Neural cell (in vitro differentiated cells): Measurements from ENCODE around the gene SDK1. TPM values are rescaled to one million over a fixed set of nuclear protein-coding genes. Genes with fewer than 3 reads are reported as not detected.

ENCODE experiments used
- H2AFZ ChIP-seq: fragments of 200-600, 300-800 bp; sonication (generic), shearing (Covaris generic); 2 replicates; pipeline ENCODE4 v1.6.0; 2014; ENCODE audit warnings: low read depth, mild to moderate bottlenecking, antibody characterized with exemption, low read length, moderate library complexity
- H3F3A ChIP-seq: fragments of 200-600 bp; shearing (Covaris generic); 2 replicates; pipeline ENCODE4 v1.6.1; 2016; ENCODE audit warnings: mild to moderate bottlenecking, moderate library complexity, mixed read lengths, antibody characterized with exemption, low read length; ENCODE audit not compliant: insufficient read depth, poor library complexity, severe bottlenecking
- H3K27ac ChIP-seq: fragments of 200-600, 300-800 bp; sonication (generic), shearing (Covaris generic); 2 replicates; pipeline ENCODE4 v1.5.1; 2014; ENCODE audit warnings: mild to moderate bottlenecking, low read length, moderate library complexity
- H3K27me3 ChIP-seq: fragments of 300-800, 200-600 bp; sonication (generic), shearing (Covaris generic); 2 replicates; pipeline ENCODE4 v1.6.0; 2014; ENCODE audit warnings: mild to moderate bottlenecking, low read depth, low read length, moderate library complexity; ENCODE audit not compliant: insufficient read depth
- H3K36me3 ChIP-seq: fragments of 300-800, 200-600 bp; sonication (generic), shearing (Covaris generic); 2 replicates; pipeline ENCODE4 v1.5.1; 2014; ENCODE audit warnings: mild to moderate bottlenecking, antibody characterized with exemption, low read length, moderate library complexity; ENCODE audit not compliant: insufficient read depth
- H3K4me2 ChIP-seq: fragments of 300-800, 200-600 bp; sonication (generic), shearing (Covaris generic); 2 replicates; pipeline ENCODE4 v1.6.0; 2014; ENCODE audit warnings: mild to moderate bottlenecking, low read length
- H3K4me3 ChIP-seq: fragments of 300-800, 200-600 bp; sonication (generic), shearing (Covaris generic); 2 replicates; pipeline ENCODE4 v1.5.1; 2014; ENCODE audit warnings: mild to moderate bottlenecking, low read length, moderate library complexity
- H3K79me2 ChIP-seq: fragments of 200-600 bp; shearing (Covaris generic); replicated peaks from 2 replicates; pipeline ENCODE4 v1.6.0; 2014; ENCODE audit warnings: mild to moderate bottlenecking, low read length, moderate library complexity; ENCODE audit not compliant: insufficient read depth
- H3K9ac ChIP-seq: fragments of 300-800, 200-600 bp; sonication (generic), shearing (Covaris generic); 2 replicates; pipeline ENCODE4 v1.6.1; 2016; ENCODE audit warnings: mild to moderate bottlenecking, low read length, mixed read lengths
- H3K9me2 ChIP-seq: fragments of 200-600 bp; shearing (Covaris generic); 2 replicates; pipeline ENCODE4 v1.6.1; 2016; ENCODE audit warnings: mild to moderate bottlenecking, low read length, mixed read lengths; ENCODE audit not compliant: insufficient read depth
- H3K9me3 ChIP-seq: fragments of 200-600, 300-800 bp; sonication (generic), shearing (Covaris generic); 2 replicates; pipeline ENCODE4 v1.6.1; 2016; ENCODE audit warnings: mild to moderate bottlenecking, mixed run types, low read length, moderate library complexity, mixed read lengths
- H4K20me1 ChIP-seq: fragments of 200-600 bp; shearing (Covaris generic); 2 replicates; pipeline ENCODE4 v1.6.1; 2016; ENCODE audit warnings: mild to moderate bottlenecking, mixed run types; ENCODE audit not compliant: insufficient read depth
- CTCF ChIP-seq: fragments of 450-650 bp; IDR thresholded peaks from 2 replicates; pipeline ENCODE4 v1.5.1; 2014; ENCODE audit warnings: antibody characterized with exemption, mild to moderate bottlenecking, moderate library complexity; ENCODE audit not compliant: poor library complexity, severe bottlenecking
- EP300 ChIP-seq: fragments of 450-650 bp; conservative IDR thresholded peaks from 2 replicates; pipeline ENCODE4 v1.6.1; 2014; ENCODE audit warnings: antibody characterized with exemption, mild to moderate bottlenecking, moderate library complexity; ENCODE audit not compliant: poor library complexity, severe bottlenecking
- EZH2 ChIP-seq: fragments of 200-600, 300-800 bp; shearing (Covaris generic), sonication (generic); IDR thresholded peaks from 2 replicates; pipeline ENCODE4 v1.6.1; 2014; ENCODE audit warnings: antibody characterized with exemption, low read length, borderline replicate concordance, mild to moderate bottlenecking; ENCODE audit not compliant: insufficient read depth, poor library complexity, severe bottlenecking
- MXI1 ChIP-seq: fragments of 450-650 bp; conservative IDR thresholded peaks from 2 replicates; pipeline ENCODE4 v1.6.1; 2014; ENCODE audit warnings: antibody characterized with exemption, mild to moderate bottlenecking; ENCODE audit not compliant: poor library complexity, severe bottlenecking
- POLR2AphosphoS5 ChIP-seq: IDR thresholded peaks from 2 replicates; pipeline ENCODE4 v1.6.1; 2012
- RAD21 ChIP-seq: fragments of 450-650 bp; conservative IDR thresholded peaks from 2 replicates; pipeline ENCODE4 v1.6.1; 2014; ENCODE audit warnings: antibody characterized with exemption, mild to moderate bottlenecking, moderate library complexity
- REST ChIP-seq: IDR thresholded peaks from 2 replicates; pipeline ENCODE4 v1.6.1; 2012; ENCODE audit warnings: borderline replicate concordance
- SMC3 ChIP-seq: fragments of 450-650 bp; conservative IDR thresholded peaks from 2 replicates; pipeline ENCODE4 v1.6.1; 2014; ENCODE audit warnings: antibody characterized with exemption, mild to moderate bottlenecking, moderate library complexity; ENCODE audit not compliant: poor library complexity
- TAF1 ChIP-seq: IDR thresholded peaks from 2 replicates; pipeline ENCODE4 v1.6.1; 2012; ENCODE audit warnings: low read depth
- polyA plus RNA-seq: library from polyadenylated mRNA; depleted of rRNA; stranded (reverse); fragments of >200 nt; gene quantifications from 2 replicates; pipeline ENCODE4 v1.2.3, GENCODE V29; 2014

SDK1 gene
- polyA plus RNA-seq, 1 donor from 2014 or later: 2.7 TPM

GRCh38 chr7:3367261-3367660 is 66.2 kb downstream of the SDK1 start:
- Histone ChIP-seq H3F3A (no peaks in the 10 kb centered on the region), H2AFZ (no peak overlapping the region), H3K27me3 (no peaks in the 10 kb centered on the region), H3K9ac (no peak overlapping the region), H3K4me3 (no peak overlapping the region), H3K9me3 (no peaks in the 10 kb centered on the region), H3K4me2 (no peak overlapping the region), H3K36me3 (no peaks in the 10 kb centered on the region), H3K27ac (no peak overlapping the region), H4K20me1 (no peaks in the 10 kb centered on the region), H3K79me2 (no peaks in the 10 kb centered on the region), H3K9me2 (no peaks in the 10 kb centered on the region)
- TF ChIP-seq EP300: no peak
- TF ChIP-seq REST: no peak
- no peak for TF ChIP-seq RAD21
- no peak for TF ChIP-seq POLR2AphosphoS5
- TF ChIP-seq EZH2: no peak
- no peak for TF ChIP-seq MXI1
- TF ChIP-seq CTCF: no peak
- TF ChIP-seq SMC3: no peak
- TF ChIP-seq TAF1: no peak

GRCh38 chr7:3370068-3370830 is 69.2 kb downstream of the SDK1 start:
- H4K20me1 ChIP-seq: no peaks in the 10 kb centered on the region
- no peak overlapping the region for H3K4me3 ChIP-seq
- H3K9ac ChIP-seq: no peak overlapping the region
- H2AFZ ChIP-seq: no peak overlapping the region
- H3K79me2 ChIP-seq: no peaks in the 10 kb centered on the region
- H3K4me2 ChIP-seq: no peak overlapping the region
- H3K9me3 ChIP-seq: no peaks in the 10 kb centered on the region
- H3F3A ChIP-seq: no peaks in the 10 kb centered on the region
- no peaks in the 10 kb centered on the region for H3K27me3 ChIP-seq
- no peaks in the 10 kb centered on the region for H3K9me2 ChIP-seq
- no peaks in the 10 kb centered on the region for H3K36me3 ChIP-seq
- no peak overlapping the region for H3K27ac ChIP-seq
- peak; percentile 17 for TF ChIP-seq CTCF
- no peak for TF ChIP-seq SMC3
- no peak for TF ChIP-seq MXI1
- no peak for TF ChIP-seq TAF1
- no peak for TF ChIP-seq POLR2AphosphoS5
- no peak for TF ChIP-seq EZH2
